ENCODE measurements around the gene TMC1.

The TMC1 gene

GRCh38 chr9:72576087-72576486 lies 54.7 kb downstream of the TMC1 start:
- DNase-seq, result no peak

- DNase-seq, result peak; percentile 51 to 66 (median 62)
Measured at GRCh38 chr9:72577212-72577753, 55.9 kb downstream of the TMC1 start.

GRCh38 chr9:72579190-72579589 lies 57.8 kb downstream of the TMC1 start:
- DNase-seq, result no peak

GRCh38 chr9:72579880-72580550 lies 58.6 kb downstream of the TMC1 start:
- DNase-seq, result peak in 1 of 3 donors; percentile 16

GRCh38 chr9:72581694-72582093 lies 60.3 kb downstream of the TMC1 start:
- DNase-seq, result no peak

DNA sequence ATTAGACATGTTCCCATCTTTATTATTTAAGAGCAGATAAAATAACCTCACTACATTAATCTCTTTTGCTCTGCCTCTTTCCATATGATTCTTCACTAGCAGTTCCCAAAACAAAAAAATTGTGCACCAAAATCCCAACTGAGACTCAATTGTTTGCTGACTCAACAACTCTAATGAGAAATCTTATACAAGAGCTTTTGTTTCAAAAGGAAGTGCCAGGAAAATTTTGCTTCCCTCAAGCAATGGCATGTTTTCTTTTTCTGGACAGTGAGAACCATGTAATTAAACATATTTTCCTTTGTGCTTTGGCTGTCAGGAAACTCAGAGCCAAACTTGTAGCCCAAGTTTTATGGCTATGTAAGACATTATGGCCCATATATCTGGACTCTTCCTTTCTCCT lies 62.0 kb downstream of the TMC1 start:
- DNase-seq, result no peak

- peak; percentile 84 to 93 (median 92) for DNase-seq
Measured at GRCh38 chr9:72586388-72587130, 65.2 kb downstream of the TMC1 start.

GRCh38 chr9:72588336-72588735 lies 66.9 kb downstream of the TMC1 start:
- DNase-seq, result no peak

GRCh38 chr9:72589667-72590521 lies 68.5 kb downstream of the TMC1 start:
- DNase-seq, result peak; percentile 43 to 75 (median 68)

DNA sequence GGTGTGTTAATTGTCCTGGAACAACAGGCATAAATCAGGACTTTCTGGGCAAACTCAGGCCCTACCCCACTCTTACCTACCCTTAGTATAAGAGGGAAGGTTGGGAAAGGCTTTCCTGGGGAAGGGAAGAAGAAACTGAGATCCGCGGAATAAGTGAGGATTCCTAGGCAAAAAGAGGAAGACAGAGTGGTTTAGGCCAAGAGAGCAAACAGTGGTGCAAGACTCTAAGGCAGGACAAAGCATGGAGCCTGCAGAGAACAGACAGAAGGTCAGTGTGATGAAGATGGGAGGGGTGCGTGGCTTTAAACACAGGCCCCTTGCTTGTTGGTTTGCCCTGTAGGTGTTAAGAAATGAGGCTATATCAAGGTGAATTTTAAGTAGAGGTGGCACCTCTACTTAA lies 69.4 kb downstream of the TMC1 start:
- peak in 1 of 3 donors; percentile 28 for DNase-seq

DNA sequence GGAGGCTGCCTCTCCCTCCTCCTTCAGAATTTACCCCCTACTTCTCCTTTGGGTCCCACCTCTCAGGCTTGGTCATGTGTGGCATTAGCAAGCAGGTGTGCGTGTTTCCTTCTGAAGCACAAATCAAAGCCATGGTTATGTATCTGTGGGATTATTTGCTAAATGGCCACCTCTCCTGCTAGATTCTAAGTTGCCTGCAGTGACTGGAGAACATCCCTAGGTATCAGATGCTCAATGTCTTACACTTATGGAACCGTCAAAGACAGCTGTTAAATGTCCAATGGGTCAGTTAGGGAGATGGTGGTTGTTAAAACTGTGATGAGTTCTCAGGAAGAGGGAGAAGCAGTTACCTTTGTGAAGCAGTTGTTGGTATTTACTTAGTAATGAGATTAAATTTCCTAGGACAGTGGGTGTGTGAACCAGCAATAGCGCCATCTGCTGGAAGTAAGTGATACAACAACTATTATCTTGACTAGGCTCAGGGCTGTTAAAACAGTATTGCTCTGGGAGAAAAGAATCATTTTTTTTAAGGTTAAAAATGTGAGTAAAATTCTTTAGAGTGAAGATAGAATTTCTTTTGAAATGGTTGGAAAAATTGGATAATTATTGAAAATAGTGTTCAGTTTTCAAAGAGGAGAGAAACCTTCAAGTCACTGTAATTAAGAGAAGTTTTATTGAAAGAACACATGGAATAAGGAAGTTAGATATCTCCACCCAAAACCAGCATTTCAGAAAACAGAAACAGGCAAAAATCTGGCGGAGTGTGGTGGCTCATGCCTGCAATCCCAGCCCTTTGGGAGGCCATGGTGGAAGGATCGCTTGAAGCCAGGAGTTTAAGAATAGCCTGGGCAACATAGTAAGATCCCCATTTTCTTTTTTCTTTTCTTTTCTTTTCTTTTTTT lies 71.3 kb downstream of the TMC1 start:
- DNase-seq, result peak; percentile 72 to 89 (median 77)

GRCh38 chr9:72596451-72597180 lies 75.2 kb downstream of the TMC1 start:
- DNase-seq, result no peak

DNA sequence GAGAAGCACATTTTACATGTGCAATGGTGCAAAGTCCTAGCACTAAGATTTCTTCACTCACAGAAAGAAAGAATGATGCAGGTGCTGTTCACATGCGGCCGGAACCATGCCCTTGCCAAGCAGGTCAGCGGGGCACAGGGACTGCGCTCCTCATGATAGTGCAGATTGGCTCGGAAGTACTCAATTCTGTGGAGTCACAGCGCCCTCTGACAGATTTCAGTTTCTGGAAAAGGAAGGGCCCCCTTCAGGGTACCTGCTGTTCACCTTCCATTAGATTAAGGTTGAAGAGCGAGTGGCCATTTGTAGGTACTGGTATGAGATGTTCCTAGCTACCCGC lies 75.7 kb downstream of the TMC1 start:
- DNase-seq, result no peak

- DNase-seq, result no peak
Measured at GRCh38 chr9:72597601-72598000, 76.2 kb downstream of the TMC1 start.

DNA sequence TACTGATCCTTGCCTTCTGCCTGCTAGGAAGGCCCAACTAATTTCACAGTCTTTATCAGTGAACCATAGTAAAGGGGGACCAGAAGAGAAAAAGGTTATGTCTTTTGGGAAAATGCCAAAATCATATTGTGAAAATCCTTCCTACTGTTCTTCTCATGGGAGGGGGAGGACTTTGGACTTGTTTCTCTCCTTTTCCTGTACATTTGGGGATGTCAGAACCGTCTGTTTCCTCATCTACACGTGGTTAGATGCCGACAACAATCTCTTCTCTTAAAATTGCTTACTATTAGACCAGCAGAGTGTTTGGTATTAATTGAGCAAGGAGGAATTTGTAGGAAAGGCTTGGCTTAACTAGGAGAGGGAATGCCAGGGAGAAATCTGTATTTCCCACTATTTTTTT lies 77.2 kb downstream of the TMC1 start:
- DNase-seq, result peak in 1 of 3 donors; percentile 19

- no peak for DNase-seq
Measured at GRCh38 chr9:72599874-72600534, 78.6 kb downstream of the TMC1 start.

DNA sequence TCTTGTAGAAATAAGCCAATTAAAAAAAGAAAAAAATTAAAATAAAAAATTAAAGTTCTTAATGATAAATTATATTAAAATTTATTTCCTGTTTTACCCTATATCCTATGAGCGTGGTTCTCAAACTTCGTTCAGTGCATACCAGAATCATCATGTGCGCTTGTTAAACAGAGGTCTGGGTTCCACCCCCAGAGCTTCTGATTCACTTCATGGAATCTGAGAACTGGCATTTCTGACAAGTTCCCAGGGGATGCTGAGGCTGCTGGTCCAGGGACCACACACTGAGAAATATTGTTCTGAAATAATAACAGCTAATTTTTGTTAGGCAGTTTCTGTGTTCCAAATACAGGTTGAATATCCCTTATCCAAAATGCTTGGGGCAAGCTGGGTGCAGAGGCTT lies 79.3 kb downstream of the TMC1 start:
- DNase-seq, result no peak

DNA sequence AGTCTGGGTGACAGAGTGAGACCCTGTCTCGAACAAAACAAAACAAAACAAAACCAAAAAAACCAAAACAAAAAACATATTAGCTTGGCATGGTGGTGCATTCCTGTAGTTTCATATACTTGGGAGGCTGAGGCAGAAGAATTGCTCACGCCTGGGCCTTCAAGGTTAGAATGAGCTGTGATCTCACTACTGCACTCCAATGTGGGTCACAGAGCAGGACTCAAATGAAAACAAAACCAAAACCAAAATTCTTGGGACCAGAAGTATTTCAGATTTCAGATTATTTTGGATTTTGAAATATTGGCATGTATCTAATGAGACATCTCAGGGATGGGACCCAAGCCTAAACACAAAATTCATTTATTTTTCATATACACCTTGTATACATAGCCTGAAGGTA lies 80.2 kb downstream of the TMC1 start:
- DNase-seq, result peak in 1 of 3 donors; percentile 18

- no peak for DNase-seq
Measured at GRCh38 chr9:72612449-72612848, 91.0 kb downstream of the TMC1 start.

- no peak for DNase-seq
Measured at GRCh38 chr9:72614067-72614466, 92.7 kb downstream of the TMC1 start.

DNA sequence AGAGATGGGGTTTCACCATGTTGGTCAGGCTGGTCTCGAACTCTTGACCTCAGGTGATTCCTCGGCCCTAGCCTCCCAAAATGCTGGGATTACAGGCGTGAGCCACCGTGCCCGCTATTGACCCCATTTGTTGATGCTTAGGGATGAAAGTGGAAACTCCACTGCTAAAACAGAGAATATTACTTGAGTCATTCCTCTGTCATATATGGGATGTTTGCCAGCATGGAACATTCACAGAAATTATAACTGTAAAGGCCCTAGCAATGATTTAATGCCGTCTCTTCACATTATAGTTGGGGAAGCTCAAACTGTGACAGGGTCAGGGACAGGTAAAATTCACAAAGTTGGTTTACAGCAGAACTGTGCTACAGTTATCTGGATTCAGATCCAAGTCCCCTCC lies 94.5 kb downstream of the TMC1 start:
- DNase-seq, result no peak
